ENCODE measurements around the gene UBE2J1. TPM values are rescaled to one million over a fixed set of nuclear protein-coding genes. Genes with fewer than 3 reads are reported as not detected.
A peak's percentile ranks its signal among the peaks of the same experiment; 100 is the strongest.
"Not testable (repeated sequence)": the region's sequence is repeated elsewhere in the genome, so short reads cannot be mapped to it uniquely, and the experiment has no call there.

UBE2J1 gene
- total and polyA plus RNA-seq, 11 donors, result 8.9 to 28.2 (median 15.2) TPM

DNA sequence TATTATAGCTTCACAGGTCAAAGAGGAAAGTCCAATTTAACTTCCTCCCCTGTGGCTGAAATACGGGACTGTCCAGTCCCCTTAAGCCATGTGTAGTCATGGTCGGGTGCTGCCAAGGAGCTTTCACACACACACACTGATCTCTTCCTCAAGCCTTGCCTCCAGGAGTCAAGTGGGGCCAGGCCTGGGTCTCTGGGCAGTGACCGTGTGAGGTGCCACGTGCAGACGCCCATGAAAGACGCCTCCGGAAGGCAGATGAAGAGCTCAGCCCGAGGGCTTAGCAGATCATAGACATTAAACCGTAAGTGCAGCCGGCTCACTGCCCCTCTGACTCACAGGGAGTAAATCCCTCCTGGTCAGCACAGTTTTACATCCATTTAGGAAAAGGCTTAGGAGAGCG is 41.6 kb downstream of the UBE2J1 start:
- no peak overlapping the region for H3K4me3 ChIP-seq
- intact Hi-C loops (cut with DNase I), result loop anchor here (5.0 kb wide), 2 partner anchors 41 to 56 kb away; partner anchors contain the start of gene UBE2J1 (in 5 of the 10)
- ATAC-seq (no peak), DNase-seq (no peak)
- H3K9me3 ChIP-seq, result no peaks in the 10 kb centered on the region
- WGBS, 4 donors, result 70 to 83% (median 73%) methylated on average over 10 to 11 of the region's 11 CpGs
- no peaks in the 10 kb centered on the region for H3K27me3 ChIP-seq
- TF ChIP-seq, protein P1, sequence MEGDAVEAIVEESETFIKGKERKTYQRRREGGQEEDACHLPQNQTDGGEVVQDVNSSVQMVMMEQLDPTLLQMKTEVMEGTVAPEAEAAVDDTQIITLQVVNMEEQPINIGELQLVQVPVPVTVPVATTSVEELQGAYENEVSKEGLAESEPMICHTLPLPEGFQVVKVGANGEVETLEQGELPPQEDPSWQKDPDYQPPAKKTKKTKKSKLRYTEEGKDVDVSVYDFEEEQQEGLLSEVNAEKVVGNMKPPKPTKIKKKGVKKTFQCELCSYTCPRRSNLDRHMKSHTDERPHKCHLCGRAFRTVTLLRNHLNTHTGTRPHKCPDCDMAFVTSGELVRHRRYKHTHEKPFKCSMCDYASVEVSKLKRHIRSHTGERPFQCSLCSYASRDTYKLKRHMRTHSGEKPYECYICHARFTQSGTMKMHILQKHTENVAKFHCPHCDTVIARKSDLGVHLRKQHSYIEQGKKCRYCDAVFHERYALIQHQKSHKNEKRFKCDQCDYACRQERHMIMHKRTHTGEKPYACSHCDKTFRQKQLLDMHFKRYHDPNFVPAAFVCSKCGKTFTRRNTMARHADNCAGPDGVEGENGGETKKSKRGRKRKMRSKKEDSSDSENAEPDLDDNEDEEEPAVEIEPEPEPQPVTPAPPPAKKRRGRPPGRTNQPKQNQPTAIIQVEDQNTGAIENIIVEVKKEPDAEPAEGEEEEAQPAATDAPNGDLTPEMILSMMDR (IDR thresholded peaks at IDR 0.05), result no peak
- no peak for TF ChIP-seq POLR2A (IDR thresholded peaks at IDR 0.05)
- peaks cover 7 to 41% (median 25%) of the 10 kb centered on the region in 12 donors for H3K4me1 ChIP-seq
- peaks cover 0 to 4% (median 0%) of the 10 kb centered on the region in 9 donors for H3K36me3 ChIP-seq
- H3K27ac ChIP-seq, result peak overlapping the region in 2 of 12 donors; percentile 72 to 78

DNA sequence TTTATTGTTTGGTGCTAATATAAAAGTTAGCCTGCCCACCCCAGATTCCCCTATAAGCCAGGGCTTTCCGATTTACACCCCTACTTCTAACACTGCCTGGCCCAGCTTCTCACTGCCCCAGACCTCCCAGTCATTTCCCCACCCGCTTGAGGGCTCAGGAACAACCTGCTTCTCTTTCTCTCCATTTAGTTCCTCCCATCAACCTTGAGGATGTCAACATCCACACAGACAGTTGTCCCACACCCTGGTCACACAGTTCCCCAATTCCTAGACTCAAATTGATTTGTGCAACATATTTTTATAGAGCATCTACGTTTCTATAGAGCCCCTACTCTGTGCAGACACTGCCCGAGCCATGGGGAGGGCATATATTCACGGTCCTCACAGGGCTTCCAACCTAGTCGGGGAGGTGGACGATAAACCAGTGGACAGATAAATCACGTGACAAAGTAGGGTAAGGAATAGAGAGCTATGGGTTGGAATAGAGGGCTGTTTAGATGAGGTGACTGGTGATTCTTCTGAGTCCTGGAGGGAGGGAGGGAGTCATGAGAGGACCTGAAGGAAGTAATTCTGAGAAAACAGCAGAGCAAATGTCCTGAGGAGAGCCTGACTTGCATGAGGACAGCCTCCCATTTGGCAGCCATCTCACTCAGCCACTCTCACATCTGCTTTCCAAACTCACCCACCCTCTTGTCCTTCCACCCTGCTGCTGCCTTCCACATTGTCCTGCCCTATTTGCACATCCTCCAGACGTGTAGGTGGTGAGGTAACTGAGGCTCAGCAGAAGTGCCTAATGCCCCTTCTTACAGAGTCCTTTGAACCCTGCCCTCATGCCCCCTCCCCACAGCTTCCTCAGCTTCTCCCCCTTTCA is 43.8 kb downstream of the UBE2J1 start:
- H3K4me1 ChIP-seq, result peaks cover 7 to 41% (median 25%) of the 10 kb centered on the region in 12 donors
- no peak overlapping the region for H3K27ac ChIP-seq
- intact Hi-C loops (cut with DNase I), result no loop called here
- DNase-seq (no peak), ATAC-seq (no peak)
- TF ChIP-seq, protein P1 (IDR thresholded peaks at IDR 0.05), result no peak
- no peak for TF ChIP-seq POLR2A (IDR thresholded peaks at IDR 0.05)
- WGBS, 4 donors, result 71 to 89% (median 82%) methylated on average over 9 of the region's 9 CpGs
- H3K27me3 ChIP-seq, result no peaks in the 10 kb centered on the region
- no peak overlapping the region for H3K4me3 ChIP-seq
- no peaks in the 10 kb centered on the region for H3K36me3 ChIP-seq
- peaks cover 0 to 1% (median 0%) of the 10 kb centered on the region in 12 donors for H3K9me3 ChIP-seq

DNA sequence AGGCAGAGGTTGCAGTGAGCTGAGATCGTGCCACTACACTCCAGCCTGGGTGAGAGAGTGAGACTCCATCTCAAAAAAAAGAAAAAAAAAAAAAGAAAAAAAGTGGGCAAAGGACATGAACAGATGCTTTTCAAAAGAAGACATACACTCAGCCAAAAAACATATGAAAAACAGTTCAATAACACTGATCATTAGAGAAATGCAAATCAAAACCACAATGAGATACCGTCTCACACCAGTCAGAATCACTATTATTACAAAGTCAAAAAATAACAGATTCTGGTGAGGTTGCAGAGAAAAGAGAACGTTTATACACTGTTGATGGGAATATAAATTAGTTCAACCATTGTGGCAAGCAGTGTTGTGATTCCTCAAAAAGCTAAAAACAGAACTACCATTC is 48.0 kb downstream of the UBE2J1 start:
- ATAC-seq; H3K27me3 ChIP-seq; intact Hi-C loops (cut with DNase I); H3K36me3 ChIP-seq; H3K9me3 ChIP-seq; H3K27ac ChIP-seq; H3K4me3 ChIP-seq; DNase-seq; H3K4me1 ChIP-seq: not testable (repeated sequence)
- 87 to 95% (median 91%) methylated on average over 3 of the region's 3 CpGs for WGBS, 4 donors

DNA sequence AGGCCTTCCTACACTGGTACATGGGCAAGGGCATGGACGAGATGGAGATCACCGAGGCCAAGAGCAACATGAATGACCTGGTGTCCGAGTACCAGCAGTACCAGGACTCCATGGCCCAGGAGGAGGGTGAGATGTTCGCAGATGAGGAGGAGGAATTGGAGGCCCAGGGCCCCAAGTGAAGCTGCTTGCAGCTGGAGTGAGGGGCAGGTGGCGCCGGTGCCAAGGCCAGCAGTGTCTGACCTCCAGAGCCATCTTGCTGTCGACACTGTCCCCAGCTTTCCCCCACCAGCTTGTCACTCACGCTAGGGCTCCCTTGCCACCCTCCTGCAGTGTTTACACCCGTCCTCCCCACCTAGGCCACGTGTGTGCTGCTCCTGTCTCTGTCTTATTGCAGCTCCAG is 49.6 kb downstream of the UBE2J1 start:
- no peak for ATAC-seq

More for the DNA sequence above, 49.6 kb downstream of the UBE2J1 start:
- Histone ChIP-seq H3K27ac (no peak overlapping the region), H3K36me3 (no peaks in the 10 kb centered on the region), H3K4me1 (peaks cover 0 to 18% (median 11%) of the 10 kb centered on the region in 12 donors), H3K27me3 (no peaks in the 10 kb centered on the region), H3K4me3 (no peak overlapping the region), H3K9me3 (peaks cover 0 to 6% (median 0%) of the 10 kb centered on the region in 12 donors)
- no peak for DNase-seq
- WGBS, 4 donors, result 88 to 93% (median 93%) methylated on average over 10 of the region's 10 CpGs
- intact Hi-C loops (cut with DNase I), result no loop called here
- TF ChIP-seq POLR2A (IDR thresholded peaks at IDR 0.05), result no peak
- TF ChIP-seq, protein P1 (IDR thresholded peaks at IDR 0.05), result no peak

All from heart left ventricle (tissue), 16 donors.